ENCODE measurements around the gene PCDHB16.
A peak's percentile ranks its signal among the peaks of the same experiment; 100 is the strongest.
"Not testable (repeated sequence)": the region's sequence is repeated elsewhere in the genome, so short reads cannot be mapped to it uniquely, and the experiment has no call there.

The PCDHB16 gene

GRCh38 chr5:141180313-141180712 lies 1.9 kb upstream of the PCDHB16 start:
- ATAC-seq (ENCODE audit: low read depth): no peak
- Histone ChIP-seq H3K4me3 (ENCODE audit: severe bottlenecking) (no peak overlapping the region), H3K9me3 (ENCODE audit: severe bottlenecking) (peaks cover 13% of the 10 kb centered on the region), H3K27me3 (ENCODE audit: insufficient read depth, poor library complexity, severe bottlenecking) (peaks cover 78% of the 10 kb centered on the region), H3K4me1 (ENCODE audit: insufficient read depth, poor library complexity, severe bottlenecking) (no peaks in the 10 kb centered on the region), H3K27ac (ENCODE audit: poor library complexity, severe bottlenecking) (no peak overlapping the region), H3K36me3 (ENCODE audit: low read depth) (no peaks in the 10 kb centered on the region)
- no peak for DNase-seq (ENCODE audit: low spot score)
- no peak for TF ChIP-seq CTCF (IDR thresholded peaks at IDR 0.05; ENCODE audit: poor library complexity, severe bottlenecking)

GRCh38 chr5:141184117-141184855 lies 2.1 kb downstream of the PCDHB16 start:
- H3K27me3 ChIP-seq (ENCODE audit: insufficient read depth, poor library complexity, severe bottlenecking): peaks cover 78% of the 10 kb centered on the region
- not testable (repeated sequence) for H3K9me3 ChIP-seq (ENCODE audit: severe bottlenecking); H3K27ac ChIP-seq (ENCODE audit: poor library complexity, severe bottlenecking); H3K4me3 ChIP-seq (ENCODE audit: severe bottlenecking); H3K4me1 ChIP-seq (ENCODE audit: insufficient read depth, poor library complexity, severe bottlenecking); ATAC-seq (ENCODE audit: low read depth); DNase-seq (ENCODE audit: low spot score); H3K36me3 ChIP-seq (ENCODE audit: low read depth)

GRCh38 chr5:141186897-141187512 lies 4.8 kb downstream of the PCDHB16 start, which contains the start of gene PCDHB9:
PCDHB9 (plus strand) TSS chr5:141187161; CDS start chr5:141187319, 158 bp downstream.
- Histone ChIP-seq H3K36me3 (ENCODE audit: low read depth) (no peaks in the 10 kb centered on the region), H3K4me1 (ENCODE audit: insufficient read depth, poor library complexity, severe bottlenecking) (no peaks in the 10 kb centered on the region), H3K27ac (ENCODE audit: poor library complexity, severe bottlenecking) (no peak within 1 kb of the TSS), H3K9me3 (ENCODE audit: severe bottlenecking) (peaks cover 2% of the 10 kb centered on the region), H3K27me3 (ENCODE audit: insufficient read depth, poor library complexity, severe bottlenecking) (peaks cover 84% of the 10 kb centered on the region), H3K4me3 (ENCODE audit: severe bottlenecking) (no peak within 1 kb of the TSS)
- ATAC-seq (ENCODE audit: low read depth): no peak
- DNase-seq (ENCODE audit: low spot score): no peak
- TF ChIP-seq CTCF (IDR thresholded peaks at IDR 0.05; ENCODE audit: poor library complexity, severe bottlenecking): peak; percentile 63

GRCh38 chr5:141188682-141189081 lies 6.5 kb downstream of the PCDHB16 start:
- H3K9me3 ChIP-seq (ENCODE audit: severe bottlenecking); H3K4me1 ChIP-seq (ENCODE audit: insufficient read depth, poor library complexity, severe bottlenecking); H3K27ac ChIP-seq (ENCODE audit: poor library complexity, severe bottlenecking); DNase-seq (ENCODE audit: low spot score); H3K4me3 ChIP-seq (ENCODE audit: severe bottlenecking); ATAC-seq (ENCODE audit: low read depth); H3K36me3 ChIP-seq (ENCODE audit: low read depth): not testable (repeated sequence)
- peaks cover 79% of the 10 kb centered on the region for H3K27me3 ChIP-seq (ENCODE audit: insufficient read depth, poor library complexity, severe bottlenecking)

- H3K27me3 ChIP-seq (ENCODE audit: insufficient read depth, poor library complexity, severe bottlenecking): peaks cover 79% of the 10 kb centered on the region
- ATAC-seq (ENCODE audit: low read depth); H3K4me1 ChIP-seq (ENCODE audit: insufficient read depth, poor library complexity, severe bottlenecking); H3K4me3 ChIP-seq (ENCODE audit: severe bottlenecking); H3K9me3 ChIP-seq (ENCODE audit: severe bottlenecking); H3K27ac ChIP-seq (ENCODE audit: poor library complexity, severe bottlenecking); DNase-seq (ENCODE audit: low spot score); H3K36me3 ChIP-seq (ENCODE audit: low read depth): not testable (repeated sequence)
These were observed 6.9 kb downstream of the PCDHB16 start for GRCh38 chr5:141189131-141189530.

- Histone ChIP-seq H3K36me3 (ENCODE audit: low read depth) (no peaks in the 10 kb centered on the region), H3K27ac (ENCODE audit: poor library complexity, severe bottlenecking) (no peak within 1 kb of the TSS), H3K4me3 (ENCODE audit: severe bottlenecking) (no peak within 1 kb of the TSS), H3K4me1 (ENCODE audit: insufficient read depth, poor library complexity, severe bottlenecking) (no peaks in the 10 kb centered on the region), H3K9me3 (ENCODE audit: severe bottlenecking) (peaks cover 13% of the 10 kb centered on the region), H3K27me3 (ENCODE audit: insufficient read depth, poor library complexity, severe bottlenecking) (peaks cover 51% of the 10 kb centered on the region)
- DNase-seq (ENCODE audit: low spot score) (no peak), ATAC-seq (ENCODE audit: low read depth) (no peak)
- peak; percentile 44 for TF ChIP-seq CTCF (IDR thresholded peaks at IDR 0.05; ENCODE audit: poor library complexity, severe bottlenecking)
These were observed 10.0 kb downstream of the PCDHB16 start, which contains the start of gene PCDHB10 for GRCh38 chr5:141192110-141192725. PCDHB10 (plus strand) TSS chr5:141192353; CDS start chr5:141192553, 200 bp downstream.

GRCh38 chr5:141194332-141194731 lies 12.1 kb downstream of the PCDHB16 start:
- not testable (repeated sequence) for H3K27ac ChIP-seq (ENCODE audit: poor library complexity, severe bottlenecking); DNase-seq (ENCODE audit: low spot score); H3K4me3 ChIP-seq (ENCODE audit: severe bottlenecking); H3K4me1 ChIP-seq (ENCODE audit: insufficient read depth, poor library complexity, severe bottlenecking); H3K36me3 ChIP-seq (ENCODE audit: low read depth); ATAC-seq (ENCODE audit: low read depth)
- Histone ChIP-seq H3K27me3 (ENCODE audit: insufficient read depth, poor library complexity, severe bottlenecking) (peaks cover 38% of the 10 kb centered on the region), H3K9me3 (ENCODE audit: severe bottlenecking) (peaks cover 14% of the 10 kb centered on the region)
